B cell (primary cell): ENCODE results near the gene TMEM63A. TPM values are rescaled to one million over a fixed set of nuclear protein-coding genes. Genes with fewer than 3 reads are reported as not detected.

ENCODE experiments used
- ATAC-seq: fragments of 200-7000 bp; cut with Tn5 transposase; one replicate; pipeline ENCODE4 v1.10.0; 2021; ENCODE audit warnings: low read depth, mild to moderate bottlenecking, moderate number of reproducible peaks, moderate library complexity
- CTCF ChIA-PET: fragments of 350-600 bp; sonication (Branson Sonifier 250); formaldehyde crosslinking; loops from one replicate; lab custom pipeline; 2021; ENCODE audit warnings: antibody characterized with exemption, inconsistent platforms; lab: Charles Lee
- POLR2A ChIA-PET: fragments of 350-600 bp; sonication (Branson Sonifier 250); formaldehyde crosslinking; loops from one replicate; lab custom pipeline; 2021; ENCODE audit warnings: antibody characterized with exemption; lab: Charles Lee
- DNase-seq: peaks from one replicate; pipeline ENCODE4 v3.0.0; 2013
- H2AFZ ChIP-seq: 2 replicates; pipeline ENCODE4 v1.6.1; 2012; ENCODE audit warnings: mild to moderate bottlenecking, low read depth, low read length; ENCODE audit not compliant: insufficient read depth, poor library complexity, severe bottlenecking
- H3K27ac ChIP-seq, 2 donors: 1 replicate in 1 of 2; 2 replicates in 1 of 2; pipeline ENCODE4 v1.5.1; 2012 to 2013; ENCODE audit warnings: low read length in 2 of 2, mild to moderate bottlenecking in 2 of 2, moderate library complexity in 1 of 2
- H3K27me3 ChIP-seq, 4 experiments: fragments of 200-600 bp in 1 of 4; sonication (generic) in 1 of 4; replicated peaks in 1 of 4; 1 replicate in 2 of 4; 2 replicates in 2 of 4; pipeline versions ENCODE4 v1.6.1 to v1.7.0; 2013 to 2016; ENCODE audit warnings: low read length in 3 of 4, mild to moderate bottlenecking in 2 of 4, mixed read lengths in 1 of 4, moderate library complexity in 1 of 4; ENCODE audit not compliant: insufficient read depth in 4 of 4, control insufficient read depth in 3 of 4; ENCODE audit errors: control extremely low read depth in 1 of 4
- H3K36me3 ChIP-seq, 2 experiments: replicated peaks in 1 of 2; 1 replicate in 1 of 2; 2 replicates in 1 of 2; pipeline versions ENCODE4 v1.6.1 to v1.7.1; 2013; ENCODE audit warnings: low read length in 1 of 2; ENCODE audit not compliant: insufficient read depth in 2 of 2, control insufficient read depth in 1 of 2; ENCODE audit errors: control extremely low read depth in 1 of 2, extremely low read depth in 1 of 2
- H3K4me1 ChIP-seq, 2 donors: fragments of 200-600 bp in 1 of 2; sonication (generic) in 1 of 2; 1 replicate in 1 of 2; 2 replicates in 1 of 2; pipeline versions ENCODE4 v1.5.1 to v1.6.1; 2013 to 2017; ENCODE audit warnings: low read length in 2 of 2; ENCODE audit not compliant: control insufficient read depth in 2 of 2, insufficient read depth in 2 of 2
- H3K4me2 ChIP-seq: replicated peaks from 2 replicates; pipeline ENCODE3; 2012; ENCODE audit warnings: mild to moderate bottlenecking, low read depth, low read length; ENCODE audit not compliant: poor library complexity, severe bottlenecking
- H3K4me3 ChIP-seq, 5 experiments: fragments of 200-600 bp in 1 of 5; sonication (generic) in 1 of 5; 1 replicate in 3 of 5; 2 replicates in 2 of 5; pipeline versions ENCODE4 v1.5.1 to v1.7.0; 2011 to 2016; ENCODE audit warnings: low read length in 4 of 5, mild to moderate bottlenecking in 4 of 5, low read depth in 2 of 5, control low read depth in 1 of 5, moderate library complexity in 1 of 5; ENCODE audit not compliant: insufficient read depth in 1 of 5; ENCODE audit errors: control extremely low read depth in 1 of 5, extremely low read depth in 1 of 5
- H3K79me2 ChIP-seq: fragments of 200-600 bp; sonication (generic); one replicate; pipeline ENCODE4 v1.6.0; 2016; ENCODE audit warnings: low read length; ENCODE audit not compliant: control insufficient read depth, insufficient read depth
- H3K9ac ChIP-seq: fragments of 200-600 bp; sonication (generic); 2 replicates; pipeline ENCODE4 v1.6.1; 2017; ENCODE audit warnings: mild to moderate bottlenecking, low read length, moderate library complexity
- H3K9me3 ChIP-seq, 3 donors: one replicate each; pipeline versions ENCODE4 v1.6.1 to v1.7.1; 2013; ENCODE audit warnings: low read length in 2 of 3; ENCODE audit not compliant: control insufficient read depth in 2 of 3, insufficient read depth in 1 of 3; ENCODE audit errors: control extremely low read depth in 1 of 3
- H4K20me1 ChIP-seq: 2 replicates; pipeline ENCODE4 v1.6.0; 2012; ENCODE audit warnings: mild to moderate bottlenecking, low read length; ENCODE audit not compliant: insufficient read depth, control insufficient read depth, poor library complexity, severe bottlenecking
- H3K27ac Mint-ChIP-seq: one replicate; pipeline ENCODE4 v1.8.0; 2021; ENCODE audit warnings: mixed read lengths
- H3K27me3 Mint-ChIP-seq: one replicate; pipeline ENCODE4 v1.8.0; 2021; ENCODE audit warnings: mixed read lengths
- H3K4me1 Mint-ChIP-seq: one replicate; pipeline ENCODE4 v1.8.0; 2021; ENCODE audit warnings: mixed read lengths
- H3K4me3 Mint-ChIP-seq: one replicate; pipeline ENCODE4 v1.8.0; 2021; ENCODE audit warnings: mixed read lengths
- H3K9me3 Mint-ChIP-seq: one replicate; pipeline ENCODE4 v1.8.0; 2022; ENCODE audit warnings: mixed read lengths; ENCODE audit not compliant: insufficient read depth
- CTCF ChIP-seq: fragments of 200-600 bp; IDR thresholded peaks from one replicate; pipeline ENCODE4 v1.8.0; 2022; ENCODE audit warnings: antibody characterized with exemption, mild to moderate bottlenecking
- EZH2 ChIP-seq: IDR thresholded peaks from 2 replicates; pipeline ENCODE4 v1.6.1; 2012; ENCODE audit warnings: borderline replicate concordance, low read depth, mild to moderate bottlenecking, moderate library complexity, low read length; ENCODE audit not compliant: insufficient read depth, poor library complexity, severe bottlenecking
- WGBS: methylation state at CpG from one replicate; pipeline ENCODE4 v1.1.5; 2013; ENCODE audit warnings: missing lambda C conversion rate; ENCODE audit not compliant: insufficient coverage; 5-methylcytosine and 5-hydroxymethylcytosine counted together
- intact Hi-C: fragments of 100-400 bp; cut with micrococcal nuclease; formaldehyde crosslinking; loops from one replicate; pipeline ENCODE4 v1.10.0; 2022
- polyA plus RNA-seq: library from polyadenylated mRNA; depleted of rRNA; stranded (reverse); fragments of >200 nt; gene quantifications from 2 replicates; pipeline ENCODE4 v1.2.3, GENCODE V29; 2012
- total RNA-seq, 2 donors: library from RNA; stranded (reverse); fragments of 120-200 nt in 1 of 2; gene quantifications; 1 replicate in 1 of 2; 2 replicates in 1 of 2; pipeline versions ENCODE4 v1.2.3 to v1.2.4, GENCODE V29; 2013 to 2022

TMEM63A gene
- total and polyA plus RNA-seq, 2 donors (not counting 1 experiment from before 2014, with no cell fraction given), result 209 to 238 TPM

- CTCF ChIA-PET, result interaction anchor here (1.0 kb wide), 1 partner anchor 30 kb away, joined by 3 read pairs; no protein-coding TSS in a partner anchor
These were observed 41.5 kb downstream of the TMEM63A start for GRCh38 chr1:225840713-225841112.

DNA sequence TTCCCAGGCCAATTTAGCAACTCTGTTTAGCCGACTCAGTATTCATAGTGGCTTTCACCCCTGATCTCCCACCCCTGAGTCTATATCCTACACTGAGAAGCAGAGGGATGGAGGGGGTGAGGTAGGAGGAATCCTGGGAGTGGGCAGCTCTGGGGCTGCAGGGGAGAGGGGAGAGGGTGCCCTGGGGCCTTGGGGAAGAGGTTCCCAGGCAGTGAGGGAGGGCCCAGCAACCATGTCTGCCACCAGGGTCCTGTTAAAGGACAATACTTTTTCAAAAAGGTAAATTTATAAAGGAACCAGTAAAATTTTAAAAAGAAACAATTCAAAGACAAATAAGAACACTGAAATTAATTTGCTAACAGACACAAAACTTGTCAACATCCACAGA, 42.0 kb downstream of the TMEM63A start:
- no peaks in the 10 kb centered on the region for H3K27me3 ChIP-seq
- no peak overlapping the region for H3K4me3 ChIP-seq
- POLR2A ChIA-PET, result no interaction called here
- ATAC-seq (no peak), DNase-seq (no peak)
- H2AFZ ChIP-seq, result no peak overlapping the region
- Mint-ChIP-seq H3K27me3 (no peaks in the 10 kb centered on the region), H3K4me3 (no peak overlapping the region), H3K27ac (no peak overlapping the region), H3K4me1 (no peaks in the 10 kb centered on the region), H3K9me3 (no peaks in the 10 kb centered on the region)
- TF ChIP-seq EZH2 (no peak), CTCF (no peak)
- no peak overlapping the region for H3K9ac ChIP-seq
- H3K4me2 ChIP-seq, result no peak overlapping the region
- no CpG with 5 or more reads among the region's 1 CpG for WGBS
- no peaks in the 10 kb centered on the region for H3K4me1 ChIP-seq
- no peak overlapping the region for H3K27ac ChIP-seq
- intact Hi-C loops, result no loop called here
- no peaks in the 10 kb centered on the region for H3K79me2 ChIP-seq
- no peaks in the 10 kb centered on the region for H3K36me3 ChIP-seq
- no peaks in the 10 kb centered on the region for H3K9me3 ChIP-seq
- CTCF ChIA-PET, result no interaction called here
- H4K20me1 ChIP-seq, result no peaks in the 10 kb centered on the region

More at GRCh38 chr1:225840713-225841112, 41.5 kb downstream of the TMEM63A start:
- Mint-ChIP-seq H3K9me3 (no peaks in the 10 kb centered on the region), H3K4me1 (no peaks in the 10 kb centered on the region), H3K27ac (no peak overlapping the region), H3K4me3 (no peak overlapping the region), H3K27me3 (no peaks in the 10 kb centered on the region)
- Histone ChIP-seq H3K79me2 (no peaks in the 10 kb centered on the region), H3K27ac (no peak overlapping the region), H3K9me3 (no peaks in the 10 kb centered on the region), H3K9ac (no peak overlapping the region), H3K4me3 (no peak overlapping the region), H3K4me2 (no peak overlapping the region), H2AFZ (no peak overlapping the region), H3K4me1 (no peaks in the 10 kb centered on the region), H4K20me1 (no peaks in the 10 kb centered on the region), H3K36me3 (no peaks in the 10 kb centered on the region), H3K27me3 (no peaks in the 10 kb centered on the region)
- DNase-seq (no peak), ATAC-seq (no peak)
- WGBS, result 100% methylated on average over 2 of the region's 4 CpGs
- intact Hi-C loops, result no loop called here
- POLR2A ChIA-PET, result no interaction called here
- TF ChIP-seq EZH2 (no peak), CTCF (no peak)
